ENCODE data around the gene MACROD2.

Gene MACROD2

DNA sequence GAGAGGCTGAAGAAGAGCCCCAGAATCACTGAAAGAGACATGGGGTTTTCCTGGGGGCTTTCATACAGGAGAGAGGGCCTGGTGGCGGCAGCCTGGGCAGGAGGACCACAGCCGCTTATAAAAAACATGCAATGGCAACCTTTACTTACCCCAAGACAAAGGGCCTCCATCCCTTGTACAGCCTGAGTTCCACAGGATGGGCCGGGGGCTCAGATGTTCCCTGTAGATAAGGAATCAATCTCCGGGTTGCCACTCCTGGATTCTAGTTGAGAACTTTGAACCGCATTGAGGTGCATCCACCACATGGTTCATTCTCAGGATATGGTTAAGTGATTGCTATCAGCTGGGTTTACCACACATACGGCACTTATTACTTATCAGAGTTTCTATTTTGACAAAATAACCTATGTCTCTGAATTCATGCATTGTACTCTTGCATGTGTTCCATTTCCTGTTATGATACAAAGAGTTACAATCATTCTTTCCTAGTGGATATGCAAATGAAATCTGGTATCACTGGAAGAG is 1900.3 kb downstream of the MACROD2 start:
- Histone ChIP-seq H3K9ac (ENCODE audit: low read depth, low read length) (no peak overlapping the region), H3K36me3 (ENCODE audit: control insufficient read depth, insufficient read depth, low read length) (no peaks in the 10 kb centered on the region), H3K27me3 (ENCODE audit: control insufficient read depth, insufficient read depth, low read length) (no peaks in the 10 kb centered on the region), H3K9me3 (ENCODE audit: control insufficient read depth, insufficient read depth, low read length) (no peaks in the 10 kb centered on the region), H3K4me1 (ENCODE audit: control insufficient read depth, insufficient read depth, low read length) (no peaks in the 10 kb centered on the region), H3K4me3 (ENCODE audit: low read depth, low read length) (no peak overlapping the region)

GRCh38 chr20:15899967-15900366 is 1904.7 kb downstream of the MACROD2 start:
- no peaks in the 10 kb centered on the region for H3K9me3 ChIP-seq (ENCODE audit: control insufficient read depth, insufficient read depth, low read length)
- H3K36me3 ChIP-seq (ENCODE audit: control insufficient read depth, insufficient read depth, low read length) = no peaks in the 10 kb centered on the region
- no peaks in the 10 kb centered on the region for H3K4me1 ChIP-seq (ENCODE audit: control insufficient read depth, insufficient read depth, low read length)
- H3K4me3 ChIP-seq (ENCODE audit: low read depth, low read length) = no peak overlapping the region
- no peak overlapping the region for H3K9ac ChIP-seq (ENCODE audit: low read depth, low read length)
- no peaks in the 10 kb centered on the region for H3K27me3 ChIP-seq (ENCODE audit: control insufficient read depth, insufficient read depth, low read length)

GRCh38 chr20:15900443-15900842 is 1905.1 kb downstream of the MACROD2 start:
- H3K9me3 ChIP-seq (ENCODE audit: control insufficient read depth, insufficient read depth, low read length) = no peaks in the 10 kb centered on the region
- H3K4me1 ChIP-seq (ENCODE audit: control insufficient read depth, insufficient read depth, low read length) = no peaks in the 10 kb centered on the region
- H3K27me3 ChIP-seq (ENCODE audit: control insufficient read depth, insufficient read depth, low read length) = no peaks in the 10 kb centered on the region
- H3K9ac ChIP-seq (ENCODE audit: low read depth, low read length) = no peak overlapping the region
- no peak overlapping the region for H3K4me3 ChIP-seq (ENCODE audit: low read depth, low read length)
- H3K36me3 ChIP-seq (ENCODE audit: control insufficient read depth, insufficient read depth, low read length) = no peaks in the 10 kb centered on the region

GRCh38 chr20:15902493-15902892 is 1907.2 kb downstream of the MACROD2 start:
- Histone ChIP-seq H3K36me3 (ENCODE audit: control insufficient read depth, insufficient read depth, low read length) (no peaks in the 10 kb centered on the region), H3K27me3 (ENCODE audit: control insufficient read depth, insufficient read depth, low read length) (no peaks in the 10 kb centered on the region), H3K9me3 (ENCODE audit: control insufficient read depth, insufficient read depth, low read length) (no peaks in the 10 kb centered on the region)

DNA sequence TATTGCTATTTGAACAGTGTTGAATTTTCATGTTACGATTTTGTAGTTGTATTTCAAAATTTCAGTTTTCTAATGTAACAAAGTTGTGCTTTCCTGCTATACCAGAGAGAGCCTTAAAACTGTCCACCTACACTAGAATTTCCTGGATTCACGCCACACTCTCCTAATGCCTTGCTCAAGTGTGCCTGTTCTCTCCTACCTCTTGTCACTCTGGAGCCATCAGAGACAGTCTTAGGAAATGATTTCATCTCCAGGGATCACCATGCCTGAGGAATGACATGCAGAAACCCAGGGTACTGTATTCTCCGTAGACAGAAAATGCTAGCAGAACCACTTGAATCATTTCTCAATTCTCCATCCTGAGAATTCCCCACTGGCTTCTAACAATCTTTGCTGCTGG is 1910.3 kb downstream of the MACROD2 start:
- Histone ChIP-seq H3K36me3 (ENCODE audit: control insufficient read depth, insufficient read depth, low read length) (no peaks in the 10 kb centered on the region), H3K4me3 (ENCODE audit: low read depth, low read length) (no peak overlapping the region), H3K4me1 (ENCODE audit: control insufficient read depth, insufficient read depth, low read length) (no peaks in the 10 kb centered on the region), H3K9ac (ENCODE audit: low read depth, low read length) (no peak overlapping the region), H3K27me3 (ENCODE audit: control insufficient read depth, insufficient read depth, low read length) (no peaks in the 10 kb centered on the region), H3K9me3 (ENCODE audit: control insufficient read depth, insufficient read depth, low read length) (no peaks in the 10 kb centered on the region)

More at GRCh38 chr20:15902493-15902892, 1907.2 kb downstream of the MACROD2 start:
- no peak overlapping the region for H3K4me3 ChIP-seq (ENCODE audit: low read depth, low read length)
- H3K4me1 ChIP-seq (ENCODE audit: control insufficient read depth, insufficient read depth, low read length) = no peaks in the 10 kb centered on the region
- no peak overlapping the region for H3K9ac ChIP-seq (ENCODE audit: low read depth, low read length)

GRCh38 chr20:15909995-15910394 is 1914.7 kb downstream of the MACROD2 start:
- no peak overlapping the region for H3K4me3 ChIP-seq (ENCODE audit: low read depth, low read length)
- no peaks in the 10 kb centered on the region for H3K36me3 ChIP-seq (ENCODE audit: control insufficient read depth, insufficient read depth, low read length)
- no peaks in the 10 kb centered on the region for H3K9me3 ChIP-seq (ENCODE audit: control insufficient read depth, insufficient read depth, low read length)
- no peaks in the 10 kb centered on the region for H3K4me1 ChIP-seq (ENCODE audit: control insufficient read depth, insufficient read depth, low read length)
- no peak overlapping the region for H3K9ac ChIP-seq (ENCODE audit: low read depth, low read length)
- no peaks in the 10 kb centered on the region for H3K27me3 ChIP-seq (ENCODE audit: control insufficient read depth, insufficient read depth, low read length)

DNA sequence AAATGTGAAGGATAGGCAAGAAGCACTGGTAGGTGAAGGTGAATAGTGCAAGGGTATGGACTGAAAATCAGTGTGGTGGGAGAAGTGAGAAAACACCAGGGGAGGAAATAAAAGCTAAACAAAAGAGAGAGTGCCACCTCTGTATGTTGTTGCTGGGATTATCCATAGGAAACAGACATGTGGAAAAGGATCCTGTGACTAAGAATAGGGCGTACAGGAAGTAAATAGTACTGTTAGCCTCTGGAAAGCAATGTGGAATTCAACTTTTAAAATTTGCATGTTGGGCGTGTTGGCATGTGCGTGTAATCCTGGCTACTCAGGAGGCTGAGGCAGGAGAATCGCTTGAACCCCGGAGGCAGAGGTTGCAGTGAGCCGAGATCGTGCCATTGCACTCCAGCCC is 1916.3 kb downstream of the MACROD2 start:
- no peaks in the 10 kb centered on the region for H3K27me3 ChIP-seq (ENCODE audit: control insufficient read depth, insufficient read depth, low read length)
- H3K4me3 ChIP-seq (ENCODE audit: low read depth, low read length) = no peak overlapping the region
- H3K9ac ChIP-seq (ENCODE audit: low read depth, low read length) = no peak overlapping the region
- no peaks in the 10 kb centered on the region for H3K4me1 ChIP-seq (ENCODE audit: control insufficient read depth, insufficient read depth, low read length)
- no peaks in the 10 kb centered on the region for H3K36me3 ChIP-seq (ENCODE audit: control insufficient read depth, insufficient read depth, low read length)
- no peaks in the 10 kb centered on the region for H3K9me3 ChIP-seq (ENCODE audit: control insufficient read depth, insufficient read depth, low read length)

- no peaks in the 10 kb centered on the region for H3K27me3 ChIP-seq (ENCODE audit: control insufficient read depth, insufficient read depth, low read length)
- no peak overlapping the region for H3K9ac ChIP-seq (ENCODE audit: low read depth, low read length)
- H3K9me3 ChIP-seq (ENCODE audit: control insufficient read depth, insufficient read depth, low read length) = no peaks in the 10 kb centered on the region
- H3K4me1 ChIP-seq (ENCODE audit: control insufficient read depth, insufficient read depth, low read length) = no peaks in the 10 kb centered on the region
- no peak overlapping the region for H3K4me3 ChIP-seq (ENCODE audit: low read depth, low read length)
- H3K36me3 ChIP-seq (ENCODE audit: control insufficient read depth, insufficient read depth, low read length) = no peaks in the 10 kb centered on the region
Observed at GRCh38 chr20:15913391-15914025, 1918.2 kb downstream of the MACROD2 start.

GRCh38 chr20:15916623-15917022 is 1921.3 kb downstream of the MACROD2 start:
- Histone ChIP-seq H3K4me3 (ENCODE audit: low read depth, low read length) (no peak overlapping the region), H3K36me3 (ENCODE audit: control insufficient read depth, insufficient read depth, low read length) (no peaks in the 10 kb centered on the region), H3K9ac (ENCODE audit: low read depth, low read length) (no peak overlapping the region), H3K9me3 (ENCODE audit: control insufficient read depth, insufficient read depth, low read length) (no peaks in the 10 kb centered on the region), H3K27me3 (ENCODE audit: control insufficient read depth, insufficient read depth, low read length) (no peaks in the 10 kb centered on the region), H3K4me1 (ENCODE audit: control insufficient read depth, insufficient read depth, low read length) (no peaks in the 10 kb centered on the region)

- Histone ChIP-seq H3K9me3 (ENCODE audit: control insufficient read depth, insufficient read depth, low read length) (no peaks in the 10 kb centered on the region), H3K9ac (ENCODE audit: low read depth, low read length) (no peak overlapping the region), H3K4me3 (ENCODE audit: low read depth, low read length) (no peak overlapping the region), H3K27me3 (ENCODE audit: control insufficient read depth, insufficient read depth, low read length) (no peaks in the 10 kb centered on the region), H3K36me3 (ENCODE audit: control insufficient read depth, insufficient read depth, low read length) (no peaks in the 10 kb centered on the region), H3K4me1 (ENCODE audit: control insufficient read depth, insufficient read depth, low read length) (no peaks in the 10 kb centered on the region)
Observed at GRCh38 chr20:15917283-15917682, 1922.0 kb downstream of the MACROD2 start.

- no peaks in the 10 kb centered on the region for H3K36me3 ChIP-seq (ENCODE audit: control insufficient read depth, insufficient read depth, low read length)
- no peak overlapping the region for H3K9ac ChIP-seq (ENCODE audit: low read depth, low read length)
- no peaks in the 10 kb centered on the region for H3K27me3 ChIP-seq (ENCODE audit: control insufficient read depth, insufficient read depth, low read length)
- no peak overlapping the region for H3K4me3 ChIP-seq (ENCODE audit: low read depth, low read length)
- H3K9me3 ChIP-seq (ENCODE audit: control insufficient read depth, insufficient read depth, low read length) = no peaks in the 10 kb centered on the region
- H3K4me1 ChIP-seq (ENCODE audit: control insufficient read depth, insufficient read depth, low read length) = no peaks in the 10 kb centered on the region
Observed at GRCh38 chr20:15918631-15919030, 1923.3 kb downstream of the MACROD2 start.

DNA sequence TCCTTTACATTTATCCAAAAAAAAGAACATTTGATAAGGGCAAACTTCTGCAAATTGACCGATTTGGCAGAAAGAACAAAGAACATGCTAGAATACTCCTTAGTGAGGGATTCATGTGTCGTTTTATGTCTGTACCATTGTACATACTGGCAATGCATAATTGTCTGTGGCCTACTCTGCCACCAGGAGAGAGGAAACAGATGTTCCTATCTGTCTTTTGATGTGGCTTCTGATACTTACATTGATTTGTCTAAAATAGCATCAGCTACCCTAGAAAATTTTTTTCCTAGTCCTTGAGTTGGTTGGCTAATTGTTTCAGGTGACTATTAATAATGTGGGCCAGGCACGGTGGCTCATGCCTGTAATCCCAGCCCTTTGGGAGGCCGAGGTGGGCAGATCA is 1923.8 kb downstream of the MACROD2 start:
- no peaks in the 10 kb centered on the region for H3K9me3 ChIP-seq (ENCODE audit: control insufficient read depth, insufficient read depth, low read length)
- no peak overlapping the region for H3K9ac ChIP-seq (ENCODE audit: low read depth, low read length)
- H3K36me3 ChIP-seq (ENCODE audit: control insufficient read depth, insufficient read depth, low read length) = no peaks in the 10 kb centered on the region
- H3K4me3 ChIP-seq (ENCODE audit: low read depth, low read length) = no peak overlapping the region
- no peaks in the 10 kb centered on the region for H3K27me3 ChIP-seq (ENCODE audit: control insufficient read depth, insufficient read depth, low read length)
- H3K4me1 ChIP-seq (ENCODE audit: control insufficient read depth, insufficient read depth, low read length) = no peaks in the 10 kb centered on the region

Data from iPS-15b (cell line).